Pons (tissue), 1 donor: ENCODE data around the gene HYAL3.
"Not testable (repeated sequence)": the region's sequence is repeated elsewhere in the genome, so short reads cannot be mapped to it uniquely, and the experiment has no call there.

Experiments
- DNase-seq: peaks from one replicate; pipeline ENCODE4 v3.0.0-alpha.2; 2016; ENCODE audit warnings: low spot score

Gene HYAL3

DNA sequence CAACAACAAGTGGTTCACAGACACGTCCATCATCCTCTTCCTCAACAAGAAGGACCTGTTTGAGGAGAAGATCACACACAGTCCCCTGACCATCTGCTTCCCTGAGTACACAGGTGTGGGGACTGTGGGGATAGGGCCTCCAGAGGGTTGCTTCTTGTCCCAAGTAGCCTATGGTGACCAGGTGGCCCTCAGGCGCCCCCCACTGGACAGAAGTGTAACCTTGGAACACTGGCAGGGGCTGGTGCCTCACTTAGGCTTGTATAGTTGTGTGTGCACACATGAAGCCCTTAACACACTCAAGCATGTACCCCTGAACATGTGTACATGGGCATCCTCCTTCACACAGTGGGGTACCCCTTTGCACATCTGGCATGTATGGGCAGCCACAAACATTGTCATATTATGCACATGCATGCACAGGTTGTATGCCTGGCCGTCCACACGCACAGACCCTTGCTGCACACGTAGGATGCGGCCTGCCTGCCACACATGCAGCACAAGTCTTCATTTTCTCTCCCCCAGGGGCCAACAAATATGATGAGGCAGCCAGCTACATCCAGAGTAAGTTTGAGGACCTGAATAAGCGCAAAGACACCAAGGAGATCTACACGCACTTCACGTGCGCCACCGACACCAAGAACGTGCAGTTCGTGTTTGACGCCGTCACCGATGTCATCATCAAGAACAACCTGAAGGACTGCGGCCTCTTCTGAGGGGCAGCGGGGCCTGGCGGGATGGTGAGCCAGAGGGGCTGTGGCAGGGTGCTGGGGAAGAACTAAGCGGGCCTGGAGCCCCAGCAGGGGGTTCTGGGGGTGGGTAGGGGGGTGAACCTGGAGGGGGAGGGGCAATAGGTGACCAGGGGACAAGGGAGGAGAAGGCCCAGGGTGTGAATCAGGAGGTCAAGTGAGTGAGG, 42.0 kb downstream of the HYAL3 start:
- DNase-seq = no peak

DNA sequence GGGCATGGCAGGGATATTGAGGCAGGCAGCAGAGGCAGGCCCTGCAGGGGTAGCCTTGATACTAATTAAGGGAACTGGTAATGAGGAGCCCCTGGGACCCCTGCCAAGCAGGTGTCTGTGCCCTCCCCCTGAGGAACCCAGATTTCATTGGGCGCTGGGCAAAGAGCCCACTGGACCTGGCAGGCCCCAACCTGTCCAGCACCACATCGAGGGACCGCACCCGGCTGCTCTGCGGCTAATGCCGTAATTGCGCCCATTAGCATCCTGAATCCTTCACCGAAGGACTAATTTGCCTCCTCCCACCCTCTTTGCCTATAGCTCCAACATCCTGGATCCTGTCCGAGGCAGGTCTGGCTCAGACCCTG, 44.0 kb downstream of the HYAL3 start:
- no peak for DNase-seq

DNA sequence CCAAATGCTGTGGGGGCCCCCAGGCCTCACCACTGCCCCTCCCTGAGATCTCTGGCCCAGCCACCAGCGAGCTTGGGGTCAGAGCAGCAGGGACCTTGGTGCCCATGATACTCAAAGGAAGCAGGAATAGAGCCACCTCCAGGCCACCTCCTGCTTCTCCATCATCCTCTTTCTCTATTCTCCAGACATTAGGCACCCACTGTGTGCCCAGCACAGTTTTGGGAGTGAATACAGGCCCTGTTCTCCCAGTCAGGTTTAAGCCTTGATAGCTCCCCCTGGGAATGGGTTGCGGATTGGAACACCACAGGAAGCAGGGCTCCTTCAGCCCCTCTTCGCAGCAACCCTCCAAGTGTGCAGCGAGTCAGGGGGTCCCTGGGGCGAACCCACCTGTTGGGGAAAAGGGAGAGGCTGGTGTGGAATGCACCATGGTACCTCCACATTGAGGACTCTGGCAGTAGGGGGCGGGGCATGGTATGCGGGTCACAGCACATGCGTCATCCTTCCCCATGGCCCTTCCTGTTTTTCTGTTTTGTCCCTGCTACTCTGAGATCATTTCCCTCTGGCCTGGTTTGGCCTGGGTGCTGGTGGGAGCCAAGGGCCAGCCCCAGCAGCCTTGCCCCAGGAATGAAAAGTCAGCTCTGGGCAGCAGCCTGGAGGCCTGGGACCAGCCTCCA, 44.5 kb downstream of the HYAL3 start:
- DNase-seq = no peak

DNA sequence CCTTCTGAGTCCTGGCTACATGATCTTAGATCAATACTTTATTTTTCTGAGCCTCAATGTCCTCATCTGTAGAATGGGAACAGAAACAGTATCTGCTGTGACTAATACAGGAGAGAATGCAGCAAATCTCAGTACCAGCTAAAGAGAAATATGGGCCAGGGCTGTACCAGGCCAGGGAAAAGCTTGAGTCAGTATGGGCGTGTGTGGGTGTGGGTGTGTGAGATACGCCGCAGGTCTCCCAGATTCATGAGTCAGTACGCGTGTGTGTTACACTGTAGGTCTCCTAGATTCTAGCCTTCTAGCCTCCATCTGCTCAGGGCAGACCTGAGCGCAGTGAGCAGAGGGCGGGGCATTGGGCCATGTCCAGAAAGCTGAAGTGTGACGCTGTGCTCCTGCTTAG, 48.0 kb downstream of the HYAL3 start:
- no peak for DNase-seq

DNA sequence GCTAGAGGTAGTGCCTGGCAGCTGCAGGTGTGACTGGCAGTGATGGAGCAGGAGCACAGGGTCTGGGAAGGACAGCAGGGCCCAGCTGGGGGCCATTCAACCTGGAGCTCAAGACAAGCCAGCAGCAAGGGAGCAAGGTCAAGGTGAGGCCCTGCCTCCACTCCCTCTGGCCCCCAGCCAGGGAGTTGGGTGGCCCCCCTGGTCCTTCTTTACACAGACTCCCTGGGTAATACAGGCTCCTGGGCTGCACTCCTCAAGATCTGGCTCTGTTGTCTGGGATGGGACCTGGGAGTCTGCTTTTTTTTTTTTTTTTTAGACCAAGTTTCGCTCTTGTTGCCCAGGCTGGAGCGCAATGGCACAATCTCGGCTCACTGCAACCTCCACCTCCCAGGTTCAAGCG, 48.7 kb downstream of the HYAL3 start:
- no peak for DNase-seq

DNA sequence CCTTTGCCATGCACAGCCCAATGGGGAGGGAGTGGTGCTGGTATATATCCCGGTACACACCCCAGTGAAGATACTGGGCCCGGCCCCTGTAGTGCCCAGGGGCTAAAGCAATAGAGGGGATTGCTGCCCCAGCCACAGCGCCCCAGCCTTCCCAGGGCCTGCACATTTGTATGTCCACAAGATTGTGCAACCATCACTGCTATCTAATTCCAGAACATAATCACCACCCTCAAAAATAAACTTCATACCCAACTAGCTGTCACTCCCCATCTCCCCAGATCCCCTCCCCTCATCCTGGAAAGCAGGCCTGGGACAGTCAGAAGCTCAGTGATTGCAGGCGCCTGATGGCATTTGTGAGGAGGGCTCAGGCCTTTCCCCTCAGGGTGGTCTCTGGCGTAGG, 49.7 kb downstream of the HYAL3 start:
- DNase-seq = no peak

DNA sequence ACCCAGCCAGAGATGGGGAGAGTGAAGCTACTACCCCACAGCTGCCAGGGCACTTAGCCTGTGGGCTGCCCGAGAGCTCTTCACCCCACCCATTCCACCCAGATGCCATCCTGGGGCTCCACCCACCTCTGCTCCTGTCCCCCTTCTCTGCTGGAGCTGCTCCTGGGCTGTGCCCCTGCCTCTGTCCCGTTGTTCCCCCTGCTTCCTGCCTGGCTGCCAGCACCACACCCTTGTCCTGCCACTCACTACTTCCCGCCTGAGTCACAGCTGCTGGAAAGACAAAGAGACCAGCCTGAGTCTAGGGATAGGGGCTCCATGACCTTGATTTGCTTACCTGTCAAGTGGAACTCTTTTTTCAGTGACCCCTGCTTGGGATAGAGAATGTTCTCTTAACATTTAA, 50.8 kb downstream of the HYAL3 start:
- DNase-seq = no peak

DNA sequence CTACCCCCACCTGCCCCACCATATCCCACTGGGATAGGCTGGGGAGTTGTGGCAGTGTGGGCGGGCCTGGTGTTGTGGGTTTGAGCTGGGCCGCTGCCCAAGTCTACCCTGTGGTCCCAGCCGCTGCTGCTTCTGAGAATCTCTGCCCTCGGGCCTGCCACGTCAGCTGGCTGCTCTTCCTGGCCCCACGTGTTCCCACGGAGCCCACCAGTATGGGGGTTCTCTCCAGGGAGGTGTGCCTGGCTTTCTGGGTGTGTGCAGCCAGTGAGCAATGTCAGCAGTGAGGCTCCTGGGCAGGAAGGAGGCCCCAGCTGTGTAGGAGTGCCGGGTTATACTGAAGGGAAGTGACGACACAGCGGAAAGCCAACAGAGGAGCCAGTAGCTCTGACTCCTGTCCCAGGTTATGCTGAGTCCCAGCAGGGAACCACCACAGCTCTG, 52.7 kb downstream of the HYAL3 start:
- no peak for DNase-seq

DNA sequence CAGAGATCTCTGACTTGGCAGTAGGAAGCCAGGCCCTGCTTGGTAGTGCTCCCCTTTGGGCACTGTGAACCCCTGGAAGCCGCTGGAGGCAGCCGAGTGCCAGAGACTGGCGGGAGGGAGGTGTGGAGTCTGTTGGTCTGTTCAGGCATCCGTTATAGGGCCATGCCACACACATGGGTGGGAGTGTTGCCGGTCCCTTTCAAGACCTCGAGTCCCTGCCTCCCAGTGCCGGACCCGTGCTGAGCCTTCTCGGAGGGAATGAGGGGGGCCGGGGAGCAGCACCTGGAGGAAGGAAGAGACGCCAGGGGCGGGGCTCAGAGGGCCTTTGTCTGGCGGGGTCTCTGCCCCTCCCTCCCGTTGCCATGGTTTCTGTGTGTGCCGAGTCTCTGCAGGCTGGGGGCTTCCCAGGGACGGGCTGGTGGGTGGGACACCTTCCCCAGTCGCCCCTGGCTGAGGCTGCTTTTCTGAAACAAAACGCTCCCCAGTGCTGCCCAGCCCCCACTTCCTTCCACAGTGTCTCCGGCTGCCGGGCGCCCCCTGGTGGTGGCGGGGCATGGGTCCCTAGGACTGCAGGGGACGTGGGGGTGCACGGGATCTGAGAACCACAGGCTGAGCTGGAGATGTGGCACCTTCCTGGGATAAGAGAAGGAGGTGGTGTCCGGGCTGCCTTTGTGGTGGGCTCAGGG, 53.2 kb downstream of the HYAL3 start:
- peak; percentile 79 for DNase-seq

DNA sequence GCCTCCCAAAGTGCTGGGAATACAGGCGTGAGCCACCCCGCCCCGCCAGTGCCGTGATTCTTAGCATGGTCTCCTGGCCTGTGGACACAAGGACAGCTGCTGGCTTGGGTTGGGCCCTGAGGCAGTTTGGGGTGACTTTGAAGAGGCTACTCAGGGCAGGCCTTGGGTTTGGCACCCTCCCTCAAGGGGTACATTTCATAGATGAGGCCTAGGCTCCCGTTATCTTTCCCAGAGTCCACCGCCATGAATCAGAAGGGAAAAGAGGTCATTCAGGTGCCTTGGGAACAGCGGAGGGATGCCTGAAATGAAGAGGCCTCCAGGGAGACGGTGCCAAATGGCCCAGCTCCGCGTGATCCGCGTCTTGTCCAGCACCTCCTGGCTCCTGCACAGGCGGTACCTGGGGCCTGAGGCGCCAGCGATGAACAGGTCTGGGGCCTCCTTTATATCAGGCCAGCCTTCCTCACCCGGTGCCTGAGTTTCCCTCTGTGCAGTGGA, 53.9 kb downstream of the HYAL3 start:
- no peak for DNase-seq

DNA sequence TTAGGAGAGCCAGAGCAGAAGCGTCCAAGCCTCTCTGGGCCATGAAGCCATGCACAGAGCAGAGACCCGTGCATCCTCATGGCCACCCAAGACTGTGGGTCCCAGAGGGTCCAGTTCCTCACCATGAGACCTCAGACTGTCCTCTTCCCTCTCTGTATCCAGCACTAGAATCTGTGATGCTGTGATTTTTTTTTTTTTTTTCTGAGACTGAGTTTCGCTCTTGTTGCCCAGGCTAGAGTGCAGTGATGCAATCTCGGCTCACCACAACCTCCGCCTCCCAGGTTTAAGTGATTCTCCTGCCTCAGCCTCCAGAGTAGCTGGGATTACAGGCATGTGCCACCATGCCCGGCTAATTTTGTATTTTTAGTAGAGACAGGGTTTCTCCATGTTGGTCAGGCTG, 54.4 kb downstream of the HYAL3 start:
- not testable (repeated sequence) for DNase-seq

DNA sequence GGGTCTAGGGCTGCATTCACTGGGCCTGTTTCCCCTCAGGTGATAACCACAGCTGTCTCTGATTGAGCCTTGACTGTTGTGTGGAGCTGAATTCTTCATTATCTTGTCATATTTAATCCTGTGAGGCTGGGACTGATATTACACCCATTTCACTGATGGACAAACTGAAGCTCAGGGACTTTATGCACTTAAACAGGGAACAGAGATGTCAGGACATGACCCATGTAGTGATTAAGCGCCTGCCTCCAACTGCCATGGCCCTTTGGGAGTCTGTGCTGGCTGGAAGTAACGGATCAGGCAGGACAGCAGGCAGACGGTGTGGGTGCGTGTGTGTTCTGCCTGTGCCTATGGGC, 55.7 kb downstream of the HYAL3 start:
- no peak for DNase-seq

DNA sequence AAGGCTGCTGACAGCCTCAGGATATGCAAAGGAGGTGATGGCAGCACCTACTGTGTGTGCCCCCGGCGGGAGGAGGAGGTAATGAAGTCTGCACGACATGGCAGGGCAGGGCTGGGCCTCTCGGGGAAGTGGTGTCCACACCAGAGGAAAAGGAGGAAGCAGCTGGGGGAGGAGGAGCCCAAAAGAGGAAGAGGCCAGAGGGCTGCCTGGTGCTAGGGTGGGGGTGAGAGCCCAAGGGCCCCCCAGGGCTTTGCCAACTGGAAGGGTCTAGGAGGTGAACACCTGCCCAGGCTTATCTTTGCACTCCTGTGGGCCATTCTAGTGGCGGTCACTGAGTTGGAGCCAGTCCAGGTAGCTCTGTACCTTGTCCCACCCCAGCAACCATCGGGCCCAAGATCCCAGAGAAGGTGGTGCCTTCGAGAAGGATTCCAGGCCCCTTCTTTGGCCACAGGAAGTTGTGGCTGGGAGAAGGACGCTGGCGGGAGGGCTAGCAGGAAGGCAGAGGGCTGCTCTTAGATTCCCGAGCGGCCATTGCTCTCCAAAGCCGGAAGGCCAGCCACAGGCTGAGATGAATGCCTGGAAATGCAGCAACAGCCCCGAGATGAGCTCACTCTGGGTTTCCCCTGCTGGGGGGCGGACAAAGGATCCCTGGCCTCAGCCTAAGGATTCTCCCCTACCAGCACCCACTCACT, 56.2 kb downstream of the HYAL3 start:
- peak; percentile 76 for DNase-seq
